Gastrocnemius medialis (tissue), 4 donors: Measurements from ENCODE around the gene AHRR.
"Not testable (repeated sequence)": the region's sequence is repeated elsewhere in the genome, so short reads cannot be mapped to it uniquely, and the experiment has no call there.

Experiments
- POLR2A ChIP-seq, 2 donors: fragments of 450-650 bp; IDR thresholded peaks; one replicate each; pipeline ENCODE4 v1.6.1; 2017; ENCODE audit warnings: antibody characterized with exemption in 2 of 2, mild to moderate bottlenecking in 2 of 2, moderate library complexity in 2 of 2
- TF ChIP-seq, protein P1 (sequence below), 5 experiments: fragments of 450-650 bp in 3 of 5; fragments of 200-600 bp in 2 of 5; sonication (generic) in 2 of 5; IDR thresholded peaks in 4 of 5; conservative IDR thresholded peaks in 1 of 5; 1 replicate in 4 of 5; 2 replicates in 1 of 5; pipeline ENCODE4 v1.5.1; 2016 to 2019; ENCODE audit warnings: antibody characterized with exemption in 5 of 5, mild to moderate bottlenecking in 3 of 5, moderate library complexity in 3 of 5

GRCh38 chr5:274346-274745, 47.2 kb upstream of the AHRR start:
- TF ChIP-seq, protein P1, sequence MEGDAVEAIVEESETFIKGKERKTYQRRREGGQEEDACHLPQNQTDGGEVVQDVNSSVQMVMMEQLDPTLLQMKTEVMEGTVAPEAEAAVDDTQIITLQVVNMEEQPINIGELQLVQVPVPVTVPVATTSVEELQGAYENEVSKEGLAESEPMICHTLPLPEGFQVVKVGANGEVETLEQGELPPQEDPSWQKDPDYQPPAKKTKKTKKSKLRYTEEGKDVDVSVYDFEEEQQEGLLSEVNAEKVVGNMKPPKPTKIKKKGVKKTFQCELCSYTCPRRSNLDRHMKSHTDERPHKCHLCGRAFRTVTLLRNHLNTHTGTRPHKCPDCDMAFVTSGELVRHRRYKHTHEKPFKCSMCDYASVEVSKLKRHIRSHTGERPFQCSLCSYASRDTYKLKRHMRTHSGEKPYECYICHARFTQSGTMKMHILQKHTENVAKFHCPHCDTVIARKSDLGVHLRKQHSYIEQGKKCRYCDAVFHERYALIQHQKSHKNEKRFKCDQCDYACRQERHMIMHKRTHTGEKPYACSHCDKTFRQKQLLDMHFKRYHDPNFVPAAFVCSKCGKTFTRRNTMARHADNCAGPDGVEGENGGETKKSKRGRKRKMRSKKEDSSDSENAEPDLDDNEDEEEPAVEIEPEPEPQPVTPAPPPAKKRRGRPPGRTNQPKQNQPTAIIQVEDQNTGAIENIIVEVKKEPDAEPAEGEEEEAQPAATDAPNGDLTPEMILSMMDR (IDR thresholded peaks at IDR 0.05 in 4 of 5, conservative IDR thresholded peaks at IDR 0.05 in 1 of 5), result not testable (repeated sequence)
- TF ChIP-seq POLR2A (IDR thresholded peaks at IDR 0.05), result not testable (repeated sequence)
